Right kidney (tissue), 1 donor: ENCODE data around the gene RTL3.

Experiments used
- DNase-seq: peaks from one replicate; pipeline ENCODE4 v3.0.0-alpha.2; 2016

RTL3 gene

DNA sequence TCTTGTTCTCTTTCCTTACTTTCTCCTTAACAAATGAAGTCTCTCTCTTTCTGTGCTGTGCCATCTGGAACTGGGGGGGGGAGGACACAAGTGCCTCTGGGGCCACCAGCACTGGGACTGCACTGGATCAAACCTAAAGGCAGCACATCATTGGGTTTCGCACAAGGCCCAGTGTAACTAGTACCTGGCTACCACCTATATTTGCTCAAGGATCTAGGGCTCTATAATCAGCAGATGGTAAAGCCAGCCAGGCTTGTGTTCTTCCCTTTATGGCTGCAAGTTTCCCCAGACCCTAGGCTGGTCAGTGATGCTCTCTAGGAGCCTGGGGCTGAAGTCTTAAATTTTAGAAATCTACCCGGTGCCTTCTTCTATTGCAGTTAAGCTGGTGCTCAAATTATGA is 40.1 kb downstream of the RTL3 start:
- no peak for DNase-seq

DNA sequence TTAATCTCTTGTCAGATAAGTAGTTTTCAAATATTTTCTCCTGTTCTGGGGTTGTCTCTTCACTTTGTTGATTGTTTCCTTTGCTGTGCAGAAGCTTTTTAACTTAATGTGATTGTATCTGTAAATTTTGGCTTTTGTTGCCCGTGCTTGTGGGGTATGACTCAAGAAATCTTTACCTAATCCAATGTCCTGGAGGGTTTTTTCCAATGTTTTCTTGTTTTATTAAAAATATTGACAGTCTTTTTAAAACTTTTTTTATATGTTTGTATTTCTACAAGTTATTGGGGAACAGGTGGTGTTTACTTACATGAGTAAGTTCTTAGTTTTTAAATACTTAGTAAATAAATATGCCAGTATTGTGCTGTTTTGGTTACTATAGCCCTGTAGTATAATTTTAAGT is 44.9 kb downstream of the RTL3 start:
- no peak for DNase-seq
